IMR-90 (cell line): ENCODE measurements around the gene RNF40. TPM values are rescaled to one million over a fixed set of nuclear protein-coding genes. Genes with fewer than 3 reads are reported as not detected.

Experiments used
- ATAC-seq: fragments of 200-7000 bp; cut with Tn5 transposase; 2 replicates; pipeline ENCODE4 v1.9.1; 2020; ENCODE audit warnings: low read depth, mild to moderate bottlenecking, moderate library complexity
- BruUV-seq: library from RNA; stranded (reverse); fragments of 400-500 nt; replicated peaks from 2 replicates; lab custom pipeline; 2021; lab: Mats Ljungman, UMichigan
- CTCF ChIA-PET: fragments of 300-600 bp; formaldehyde crosslinking; extraction: SDS; loops from one replicate; lab custom pipeline; 2021; ENCODE audit warnings: antibody characterized with exemption; lab: Yijun Ruan, JAX
- POLR2A ChIA-PET: fragments of 300-600 bp; sonication (Branson Sonifier 250); formaldehyde crosslinking; loops from one replicate; lab custom pipeline; 2022; ENCODE audit warnings: antibody characterized with exemption; ENCODE audit not compliant: unreplicated experiment; lab: Charles Lee
- DNase-seq: peaks from one replicate; pipeline ENCODE4 v3.0.0; 2013
- H2AFZ ChIP-seq: replicated peaks from 2 replicates; pipeline ENCODE3; 2013; ENCODE audit warnings: low read length, mild to moderate bottlenecking; ENCODE audit not compliant: poor library complexity
- H2AK5ac ChIP-seq: 2 replicates; pipeline ENCODE4 v1.6.1; 2013; ENCODE audit warnings: low read depth, low read length, inconsistent platforms
- H2AK9ac ChIP-seq: replicated peaks from 2 replicates; pipeline ENCODE3; 2013; ENCODE audit warnings: mild to moderate bottlenecking, low read depth, low read length, moderate library complexity; ENCODE audit not compliant: poor library complexity
- H2BK120ac ChIP-seq: 2 replicates; pipeline ENCODE4 v1.6.1; 2013; ENCODE audit warnings: low read depth, low read length, inconsistent platforms
- H2BK15ac ChIP-seq: 3 replicates; pipeline ENCODE4 v1.6.1; 2013; ENCODE audit warnings: low read depth, low read length, inconsistent platforms
- H2BK20ac ChIP-seq: 2 replicates; pipeline ENCODE4 v1.6.1; 2013; ENCODE audit warnings: low read depth, mild to moderate bottlenecking, inconsistent platforms, low read length, moderate library complexity
- H2BK5ac ChIP-seq: 2 replicates; pipeline ENCODE4 v1.6.1; 2013; ENCODE audit warnings: mild to moderate bottlenecking, low read depth, low read length, inconsistent platforms; ENCODE audit not compliant: poor library complexity, severe bottlenecking
- H3K14ac ChIP-seq: replicated peaks from 2 replicates; pipeline ENCODE4 v1.6.1; 2013; ENCODE audit warnings: low read depth, low read length, inconsistent platforms
- H3K18ac ChIP-seq: 2 replicates; pipeline ENCODE4 v1.6.1; 2013; ENCODE audit warnings: low read depth, low read length, control low read depth
- H3K23ac ChIP-seq: 2 replicates; pipeline ENCODE4 v1.6.1; 2013; ENCODE audit warnings: low read depth, low read length, inconsistent platforms
- H3K27ac ChIP-seq: 2 replicates; pipeline ENCODE4 v1.5.1; 2013; ENCODE audit warnings: mild to moderate bottlenecking, control low read depth, low read length; ENCODE audit not compliant: insufficient read depth
- H3K27me3 ChIP-seq: 2 replicates; pipeline ENCODE4 v1.6.1; 2013; ENCODE audit warnings: low read length; ENCODE audit not compliant: control insufficient read depth, insufficient read depth
- H3K36me3 ChIP-seq: 2 replicates; pipeline ENCODE4 v1.6.1; 2013; ENCODE audit warnings: low read length, mixed read lengths; ENCODE audit not compliant: control insufficient read depth, insufficient read depth
- H3K4ac ChIP-seq: 2 replicates; pipeline ENCODE4 v1.6.1; 2013; ENCODE audit warnings: low read depth, low read length, inconsistent platforms
- H3K4me1 ChIP-seq: 2 replicates; pipeline ENCODE4 v1.6.1; 2013; ENCODE audit warnings: low read length, mixed read lengths; ENCODE audit not compliant: control insufficient read depth, insufficient read depth
- H3K4me2 ChIP-seq: 2 replicates; pipeline ENCODE4 v1.6.1; 2013; ENCODE audit warnings: low read depth, mild to moderate bottlenecking, control low read depth, low read length, moderate library complexity
- H3K4me3 ChIP-seq: 2 replicates; pipeline ENCODE4 v1.5.1; 2013; ENCODE audit warnings: low read depth, mild to moderate bottlenecking, control low read depth, low read length, moderate library complexity; ENCODE audit not compliant: insufficient read depth
- H3K56ac ChIP-seq: 2 replicates; pipeline ENCODE4 v1.6.1; 2013; ENCODE audit warnings: low read length, inconsistent platforms; ENCODE audit not compliant: insufficient read depth; ENCODE audit errors: extremely low read depth
- H3K79me1 ChIP-seq, 2 experiments: 2 replicates each; pipeline ENCODE4 v1.6.1; 2013; ENCODE audit warnings: low read length in 2 of 2, inconsistent platforms in 1 of 2, low read depth in 1 of 2
- H3K9ac ChIP-seq: 2 replicates; pipeline ENCODE4 v1.6.1; 2013; ENCODE audit warnings: low read depth, low read length, control low read depth
- H3K9me1 ChIP-seq: 2 replicates; pipeline ENCODE4 v1.6.1; 2013; ENCODE audit warnings: low read length, inconsistent platforms; ENCODE audit not compliant: insufficient read depth
- H3K9me3 ChIP-seq: 2 replicates; pipeline ENCODE4 v1.6.1; 2013; ENCODE audit warnings: low read length; ENCODE audit not compliant: control insufficient read depth, insufficient read depth
- H4K20me1 ChIP-seq: 2 replicates; pipeline ENCODE4 v1.6.1; 2013; ENCODE audit warnings: low read length, inconsistent platforms; ENCODE audit not compliant: insufficient read depth
- H4K5ac ChIP-seq: 2 replicates; pipeline ENCODE4 v1.6.1; 2013; ENCODE audit warnings: mild to moderate bottlenecking, low read depth, low read length, control low read depth
- H4K8ac ChIP-seq, 2 experiments: 2 replicates each; pipeline ENCODE4 v1.6.1; 2013; ENCODE audit warnings: low read depth in 2 of 2, low read length in 2 of 2, control low read depth in 1 of 2, inconsistent platforms in 1 of 2
- H4K91ac ChIP-seq: 2 replicates; pipeline ENCODE4 v1.6.1; 2013; ENCODE audit warnings: low read depth, low read length, inconsistent platforms; ENCODE audit not compliant: insufficient read depth
- ELK1 ChIP-seq: fragments of 150-350 bp; IDR thresholded peaks from 2 replicates; pipeline ENCODE4 v1.6.1; 2016; ENCODE audit warnings: low read depth, mild to moderate bottlenecking, low read length, moderate library complexity, borderline replicate concordance
- RFX5 ChIP-seq: IDR thresholded peaks from 2 replicates; pipeline ENCODE4 v1.8.0; 2012; ENCODE audit warnings: low read depth, mild to moderate bottlenecking, low read length, moderate library complexity
- WGBS, 2 experiments: methylation state at CpG; one replicate each; pipeline versions ENCODE4 v1.1.5 to v1.1.7; 2013; ENCODE audit warnings: missing lambda C conversion rate in 2 of 2; ENCODE audit not compliant: insufficient read length in 1 of 2; ENCODE audit errors: extremely low coverage in 2 of 2; 5-methylcytosine and 5-hydroxymethylcytosine counted together
- dilution Hi-C: fragments of 300-500 bp; cut with HindIII; formaldehyde crosslinking; loops from one replicate; pipeline ENCODE4 v1.14.3; 2018; ENCODE audit warnings: low sequenced_read_pairs; ENCODE audit not compliant: unreplicated experiment
- in situ Hi-C: fragments of 300-500 bp; cut with MboI; formaldehyde crosslinking; loops from 3 replicates; pipeline ENCODE4 v1.14.3; 2019; ENCODE audit warnings: low sequenced_read_pairs, inconsistent platforms, mixed read lengths
- intact Hi-C: fragments of 100-400 bp; cut with micrococcal nuclease; formaldehyde crosslinking; loops from 2 replicates; pipeline ENCODE4 v1.10.0; 2022
- polyA plus RNA-seq, 3 experiments: library from polyadenylated mRNA; depleted of rRNA; stranded (reverse); fragments of >200 nt; gene quantifications; 2 replicates each; pipeline ENCODE4 v1.2.3, GENCODE V29; 2012; ENCODE audit warnings: low replicate concordance in 1 of 3
- total RNA-seq: library from RNA; depleted of rRNA; stranded (reverse); fragments of >200 nt; gene quantifications from 2 replicates; pipeline ENCODE4 v1.2.3, GENCODE V29; 2012

RNF40 gene
- total and polyA plus RNA-seq, 2 of the 4 experiments (the other 2 are of a cell fraction) = 46.7 to 72.4 TPM

- H2BK20ac ChIP-seq = no peak overlapping the region
- H4K91ac ChIP-seq = no peak overlapping the region
- ChIA-PET CTCF (no interaction called here), POLR2A (no interaction called here)
- no TSS peak for BruUV-seq
- H4K8ac ChIP-seq = no peak overlapping the region
- no peak overlapping the region for H3K4ac ChIP-seq
- no peak overlapping the region for H2AK9ac ChIP-seq
- H3K9me3 ChIP-seq = no peaks in the 10 kb centered on the region; the same call in 1 of the 2 replicates
- peaks cover 11% of the 10 kb centered on the region; the same call in 1 of the 2 replicates for H3K9me1 ChIP-seq
- no peak overlapping the region for H3K27ac ChIP-seq
- no peak overlapping the region for H2AFZ ChIP-seq
- WGBS, 2 experiments = no CpG with 5 or more reads among the region's 2 CpGs
- H3K14ac ChIP-seq = no peak overlapping the region
- no peaks in the 10 kb centered on the region for H3K36me3 ChIP-seq
- H3K18ac ChIP-seq = no peak overlapping the region
- ATAC-seq (no peak), DNase-seq (no peak)
- no peak overlapping the region for H2BK5ac ChIP-seq
- intact Hi-C loops (no loop called here), dilution Hi-C loops (no loop called here), in situ Hi-C loops (no loop called here)
- no peaks in the 10 kb centered on the region for H4K20me1 ChIP-seq
- peaks cover 3% of the 10 kb centered on the region for H3K4me1 ChIP-seq
- no peak overlapping the region for H2BK15ac ChIP-seq
- H3K4me2 ChIP-seq = no peak overlapping the region
- H2BK120ac ChIP-seq = no peak overlapping the region
- no peak for TF ChIP-seq RFX5
- no peak for TF ChIP-seq ELK1
- no peak overlapping the region for H3K4me3 ChIP-seq
- no peak overlapping the region for H3K56ac ChIP-seq
- H2AK5ac ChIP-seq = no peak overlapping the region
- no peak overlapping the region for H3K23ac ChIP-seq
- H3K9ac ChIP-seq = no peak overlapping the region
- no peak overlapping the region for H4K5ac ChIP-seq
- peaks cover 0 to 7% of the 10 kb centered on the region in 2 experiments; a peak in 1 of 4 replicates for H3K79me1 ChIP-seq
- H3K27me3 ChIP-seq = no peaks in the 10 kb centered on the region
These were observed 54.6 kb downstream of the RNF40 start for GRCh38 chr16:30816769-30817168.
